SK-N-SH (cell line): ENCODE results near the gene SBF2. TPM values are rescaled to one million over a fixed set of nuclear protein-coding genes. Genes with fewer than 3 reads are reported as not detected.
A peak's percentile ranks its signal among the peaks of the same experiment; 100 is the strongest.
"Not testable (repeated sequence)": the region's sequence is repeated elsewhere in the genome, so short reads cannot be mapped to it uniquely, and the experiment has no call there.

Experiments
- CTCF ChIA-PET: fragments of 300-600, 350-600 bp; formaldehyde crosslinking; extraction: SDS; loops from one replicate; lab custom pipeline; 2021; lab: Yijun Ruan, JAX
- POLR2A ChIA-PET: fragments of 350-600 bp; sonication (Branson Sonifier 250); formaldehyde crosslinking; extraction: SDS; loops from one replicate; lab custom pipeline; 2020; ENCODE audit warnings: antibody characterized with exemption, inconsistent platforms; lab: Yijun Ruan, JAX
- DNase-seq: peaks from one replicate; pipeline ENCODE4 v3.0.0; 2012
- H2AFZ ChIP-seq: fragments of 200-600 bp; sonication (generic); 2 replicates; pipeline ENCODE4 v1.8.1; 2016; ENCODE audit warnings: antibody characterized with exemption, mild to moderate bottlenecking, low read depth
- H3F3A ChIP-seq: fragments of 200-600 bp; sonication (generic); replicated peaks from 2 replicates; pipeline ENCODE3; 2016; ENCODE audit warnings: antibody characterized with exemption, mild to moderate bottlenecking; ENCODE audit not compliant: insufficient read depth
- H3K27ac ChIP-seq, 2 experiments: fragments of 200-500 bp in 1 of 2; fragments of 200-600 bp in 1 of 2; sonication (Bioruptor generic) in 1 of 2; sonication (generic), shearing (Covaris generic) in 1 of 2; 2 replicates each; pipeline versions ENCODE4 v1.5.1 to v1.6.1; 2014 to 2016; ENCODE audit warnings: low read depth in 2 of 2, inconsistent platforms in 1 of 2, low read length in 1 of 2, mild to moderate bottlenecking in 1 of 2, mixed read lengths in 1 of 2
- H3K27me3 ChIP-seq: fragments of 200-600 bp; sonication (generic), shearing (Covaris generic); 2 replicates; pipeline ENCODE4 v1.6.1; 2016; ENCODE audit warnings: mixed run types; ENCODE audit not compliant: insufficient read depth
- H3K36me3 ChIP-seq, 2 experiments: fragments of 200-500 bp in 1 of 2; fragments of 200-600 bp in 1 of 2; sonication (Bioruptor generic) in 1 of 2; sonication (generic) in 1 of 2; replicated peaks in 1 of 2; 2 replicates each; pipeline versions ENCODE3 to v1.5.1; 2014 to 2016; ENCODE audit warnings: low read length in 1 of 2, mild to moderate bottlenecking in 1 of 2; ENCODE audit not compliant: insufficient read depth in 2 of 2, control insufficient read depth in 1 of 2
- H3K4me1 ChIP-seq, 2 experiments: fragments of 200-500 bp in 1 of 2; fragments of 200-600 bp in 1 of 2; sonication (Bioruptor generic) in 1 of 2; sonication (generic), shearing (Covaris generic) in 1 of 2; 2 replicates each; pipeline versions ENCODE4 v1.5.1 to v1.6.1; 2014 to 2016; ENCODE audit warnings: low read depth in 1 of 2, low read length in 1 of 2, mixed run types in 1 of 2; ENCODE audit not compliant: insufficient read depth in 2 of 2, control insufficient read depth in 1 of 2
- H3K4me2 ChIP-seq: fragments of 200-600 bp; sonication (generic), shearing (Covaris generic); 2 replicates; pipeline ENCODE4 v1.6.1; 2017; ENCODE audit warnings: mixed run types
- H3K4me3 ChIP-seq, 2 experiments: fragments of 200-500 bp in 1 of 2; fragments of 200-600 bp in 1 of 2; sonication (Bioruptor generic) in 1 of 2; sonication (generic), shearing (Covaris generic) in 1 of 2; 2 replicates each; pipeline versions ENCODE4 v1.5.1 to v1.8.1; 2014 to 2016; ENCODE audit warnings: low read depth in 2 of 2, inconsistent platforms in 1 of 2, low read length in 1 of 2, mild to moderate bottlenecking in 1 of 2, mixed read lengths in 1 of 2, moderate library complexity in 1 of 2
- H3K79me2 ChIP-seq: fragments of 200-600 bp; sonication (generic); 2 replicates; pipeline ENCODE4 v1.8.1; 2017; ENCODE audit warnings: mild to moderate bottlenecking; ENCODE audit not compliant: insufficient read depth
- H3K9ac ChIP-seq: fragments of 200-600 bp; sonication (generic); 2 replicates; pipeline ENCODE4 v1.6.1; 2017; ENCODE audit warnings: mixed run types
- H3K9me2 ChIP-seq: fragments of 200-600 bp; sonication (generic); 2 replicates; pipeline ENCODE4 v1.6.1; 2017; ENCODE audit warnings: mixed run types
- H3K9me3 ChIP-seq: fragments of 200-600 bp; sonication (generic); 2 replicates; pipeline ENCODE4 v1.6.1; 2017; ENCODE audit warnings: mixed run types, mild to moderate bottlenecking, moderate library complexity
- H4K20me1 ChIP-seq: fragments of 200-600 bp; sonication (generic); 2 replicates; pipeline ENCODE4 v1.6.1; 2017; ENCODE audit warnings: mild to moderate bottlenecking, mixed run types; ENCODE audit not compliant: insufficient read depth
- CTCF ChIP-seq: fragments of 200-600 bp; sonication (generic); IDR thresholded peaks from 2 replicates; pipeline ENCODE4 v1.6.1; 2017; ENCODE audit warnings: antibody characterized with exemption, mild to moderate bottlenecking, moderate library complexity
- ELF1 ChIP-seq: IDR thresholded peaks from 2 replicates; pipeline ENCODE4 v1.4.0; 2012
- GATA2 ChIP-seq: sonication (generic); formaldehyde crosslinking; IDR thresholded peaks from 2 replicates; pipeline ENCODE4 v1.5.0; 2020; ENCODE audit warnings: mild to moderate bottlenecking, missing genetic modification reagents
- IRF3 ChIP-seq: fragments of 150-350 bp; IDR thresholded peaks from 2 replicates; pipeline ENCODE4 v1.6.1; 2016; ENCODE audit warnings: mild to moderate bottlenecking, low read depth, low read length
- MEF2A ChIP-seq: IDR thresholded peaks from 2 replicates; pipeline ENCODE4 v1.4.0; 2012; ENCODE audit warnings: low read depth, borderline replicate concordance
- MXI1 ChIP-seq: IDR thresholded peaks from 2 replicates; pipeline ENCODE4 v1.6.1; 2012; ENCODE audit warnings: mild to moderate bottlenecking, low read depth, low read length, improper control_type of control experiment
- POLR2AphosphoS5 ChIP-seq: IDR thresholded peaks from 2 replicates; pipeline ENCODE4 v1.6.1; 2012; ENCODE audit warnings: low read depth, low read length
- RAD21 ChIP-seq: IDR thresholded peaks from 2 replicates; pipeline ENCODE4 v1.6.1; 2012; ENCODE audit warnings: mild to moderate bottlenecking, low read length
- RCOR1 ChIP-seq: fragments of 150-350 bp; IDR thresholded peaks from 2 replicates; pipeline ENCODE4 v1.6.1; 2017; ENCODE audit warnings: antibody characterized with exemption, low read length
- SIN3A ChIP-seq: IDR thresholded peaks from 2 replicates; pipeline ENCODE4 v1.6.1; 2012; ENCODE audit warnings: low read depth, mild to moderate bottlenecking, low read length, moderate library complexity, borderline replicate concordance
- TCF12 ChIP-seq: IDR thresholded peaks from 2 replicates; pipeline ENCODE4 v1.4.0; 2012
- TEAD4 ChIP-seq: IDR thresholded peaks from 2 replicates; pipeline ENCODE4 v1.4.0; 2012; ENCODE audit warnings: mild to moderate bottlenecking, borderline replicate concordance; ENCODE audit not compliant: insufficient read depth
- USF1 ChIP-seq: IDR thresholded peaks from 2 replicates; pipeline ENCODE4 v1.4.0; 2012; ENCODE audit warnings: low read depth, borderline replicate concordance
- USF2 ChIP-seq: fragments of 150-350 bp; IDR thresholded peaks from 2 replicates; pipeline ENCODE4 v1.6.1; 2017; ENCODE audit warnings: antibody characterized with exemption, low read length, low read depth, borderline replicate concordance
- ZBTB33 ChIP-seq: IDR thresholded peaks from 2 replicates; pipeline ENCODE4 v1.4.0; 2012; ENCODE audit warnings: low read depth, borderline replicate concordance
- WGBS: methylation state at CpG from one replicate; pipeline ENCODE4 v1.1.6; 2017; ENCODE audit warnings: low lambda C conversion rate; 5-methylcytosine and 5-hydroxymethylcytosine counted together
- polyA plus RNA-seq, 3 experiments: library from polyadenylated mRNA; depleted of rRNA; stranded (reverse); fragments of >200 nt; gene quantifications; 2 replicates each; pipeline ENCODE4 v1.2.3, GENCODE V29; 2012

Gene SBF2
- polyA plus RNA-seq, 1 of the 3 experiments (the other 2 are of a cell fraction), result 23.0 TPM

- H3F3A ChIP-seq, result peaks cover 14% of the 10 kb centered on the region
- no peak overlapping the region for H3K4me2 ChIP-seq
- peaks cover 49% of the 10 kb centered on the region for H3K79me2 ChIP-seq
- H3K4me3 ChIP-seq, result no peak overlapping the region
- no peak overlapping the region for H2AFZ ChIP-seq
- peak overlapping the region in 1 of 2 experiments; percentile 18; a peak in 1 of 4 replicates for H3K27ac ChIP-seq
- no peaks in the 10 kb centered on the region for H4K20me1 ChIP-seq
- no peaks in the 10 kb centered on the region for H3K27me3 ChIP-seq
- 0 out of 2 replicates have a peak, but pooled peaks cover 4% of the 10 kb centered on the region for H3K9me3 ChIP-seq
- ChIA-PET CTCF (interaction anchor here (0.6 to 1.2 kb wide), 2 partner anchors 50 to 75 kb away, joined by 3 to 4 read pairs; no protein-coding TSS in a partner anchor), POLR2A (no interaction called here)
- H3K36me3 ChIP-seq, result peaks cover 0 to 5% of the 10 kb centered on the region in 2 experiments
- peaks cover 0 to 4% of the 10 kb centered on the region in 2 experiments; a peak in 2 of 4 replicates for H3K4me1 ChIP-seq
- no peak for TF ChIP-seq POLR2AphosphoS5
- no peak for TF ChIP-seq MXI1
- TF ChIP-seq MEF2A, result no peak
- no peak for TF ChIP-seq CTCF
- no peak for TF ChIP-seq TCF12
- 100% methylated on average over 1 of the region's 1 CpG for WGBS
- no peak overlapping the region for H3K9ac ChIP-seq
- no peaks in the 10 kb centered on the region for H3K9me2 ChIP-seq
- no peak for DNase-seq
These were observed 61.3 kb downstream of the SBF2 start for GRCh38 chr11:10232756-10233155.

- POLR2A ChIA-PET, H3K36me3 ChIP-seq, H3K27ac ChIP-seq, H3K9ac ChIP-seq, DNase-seq, H2AFZ ChIP-seq, H3K4me3 ChIP-seq, H3K27me3 ChIP-seq, H3K9me2 ChIP-seq, H3K4me1 ChIP-seq, H3K9me3 ChIP-seq, H4K20me1 ChIP-seq, CTCF ChIA-PET, H3K4me2 ChIP-seq: not testable (repeated sequence)
- WGBS, result 95% methylated on average over 9 of the region's 13 CpGs
- peaks cover 14% of the 10 kb centered on the region for H3F3A ChIP-seq
- peaks cover 39% of the 10 kb centered on the region for H3K79me2 ChIP-seq
These were observed 62.2 kb downstream of the SBF2 start for GRCh38 chr11:10231803-10232202.

GRCh38 chr11:10225553-10225952, 68.5 kb downstream of the SBF2 start:
- ChIA-PET CTCF (interaction anchor here (1.0 kb wide), 1 partner anchor 27 kb away, joined by 4 read pairs; no protein-coding TSS in a partner anchor), POLR2A (no interaction called here)
- WGBS, result 37% methylated on average over 2 of the region's 2 CpGs

More at GRCh38 chr11:10225553-10225952, 68.5 kb downstream of the SBF2 start:
- H3K79me2 ChIP-seq, result peaks cover 42% of the 10 kb centered on the region
- H4K20me1 ChIP-seq, result peaks cover 7% of the 10 kb centered on the region; the same call in 1 of the 2 replicates
- no peaks in the 10 kb centered on the region for H3K27me3 ChIP-seq
- no peak overlapping the region for H2AFZ ChIP-seq
- no peak for DNase-seq
- no peaks in the 10 kb centered on the region for H3K36me3 ChIP-seq
- peaks cover 10% of the 10 kb centered on the region for H3F3A ChIP-seq
- H3K9ac ChIP-seq, result no peak overlapping the region
- H3K27ac ChIP-seq, result peak overlapping the region in 1 of 2 experiments; percentile 7; a peak in 1 of 4 replicates
- H3K9me3 ChIP-seq, result no peaks in the 10 kb centered on the region
- TF ChIP-seq RCOR1, result no peak
- no peak for TF ChIP-seq MEF2A
- TF ChIP-seq USF1, result no peak
- TF ChIP-seq SIN3A, result no peak
- no peak for TF ChIP-seq IRF3
- TF ChIP-seq ELF1, result no peak
- TF ChIP-seq TEAD4, result no peak
- no peak for TF ChIP-seq ZBTB33
- no peak for TF ChIP-seq RAD21
- no peak for TF ChIP-seq GATA2 (CRISPR knock-in tag)
- no peak for TF ChIP-seq USF2
- TF ChIP-seq, all 33 proteins: peak for 0
- H3K9me2 ChIP-seq, result no peaks in the 10 kb centered on the region
- no peak overlapping the region for H3K4me2 ChIP-seq
- no peaks in the 10 kb centered on the region for H3K4me1 ChIP-seq
- no peak overlapping the region for H3K4me3 ChIP-seq
